Measurements from ENCODE around the gene APOE.
"Not testable (repeated sequence)": the region's sequence is repeated elsewhere in the genome, so short reads cannot be mapped to it uniquely, and the experiment has no call there.

GRCh38 chr19:44911896-44912295 lies 6.3 kb downstream of the APOE start:
- not testable (repeated sequence) for TF ChIP-seq NFE2L2 (conservative IDR thresholded peaks at IDR 0.05; ENCODE audit: low read length); CBX8 (IDR thresholded peaks at IDR 0.05); CTCF (IDR thresholded peaks at IDR 0.05); MAX (IDR thresholded peaks at IDR 0.05); POLR2A (IDR thresholded peaks at IDR 0.05; ENCODE audit: low read length); MAFK (IDR thresholded peaks at IDR 0.05; ENCODE audit: partially characterized antibody); ZFP36 (IDR thresholded peaks at IDR 0.05; ENCODE audit: borderline replicate concordance, partially characterized antibody); EP300 (IDR thresholded peaks at IDR 0.05)
